C4-2B (cell line): ENCODE results near the gene HLF.
"Not testable (repeated sequence)": the region's sequence is repeated elsewhere in the genome, so short reads cannot be mapped to it uniquely, and the experiment has no call there.

Experiments
- H3K27ac ChIP-seq: fragments of 450-650 bp; 2 replicates; pipeline ENCODE4 v1.5.1; 2017
- ZFX ChIP-seq: fragments of 450-650 bp; IDR thresholded peaks from 2 replicates; pipeline ENCODE4 v1.6.1; 2017
- TF ChIP-seq, protein P1 (sequence below): fragments of 450-650 bp; conservative IDR thresholded peaks from 2 replicates; pipeline ENCODE4 v1.5.1; 2017; ENCODE audit warnings: mild to moderate bottlenecking

HLF gene

DNA sequence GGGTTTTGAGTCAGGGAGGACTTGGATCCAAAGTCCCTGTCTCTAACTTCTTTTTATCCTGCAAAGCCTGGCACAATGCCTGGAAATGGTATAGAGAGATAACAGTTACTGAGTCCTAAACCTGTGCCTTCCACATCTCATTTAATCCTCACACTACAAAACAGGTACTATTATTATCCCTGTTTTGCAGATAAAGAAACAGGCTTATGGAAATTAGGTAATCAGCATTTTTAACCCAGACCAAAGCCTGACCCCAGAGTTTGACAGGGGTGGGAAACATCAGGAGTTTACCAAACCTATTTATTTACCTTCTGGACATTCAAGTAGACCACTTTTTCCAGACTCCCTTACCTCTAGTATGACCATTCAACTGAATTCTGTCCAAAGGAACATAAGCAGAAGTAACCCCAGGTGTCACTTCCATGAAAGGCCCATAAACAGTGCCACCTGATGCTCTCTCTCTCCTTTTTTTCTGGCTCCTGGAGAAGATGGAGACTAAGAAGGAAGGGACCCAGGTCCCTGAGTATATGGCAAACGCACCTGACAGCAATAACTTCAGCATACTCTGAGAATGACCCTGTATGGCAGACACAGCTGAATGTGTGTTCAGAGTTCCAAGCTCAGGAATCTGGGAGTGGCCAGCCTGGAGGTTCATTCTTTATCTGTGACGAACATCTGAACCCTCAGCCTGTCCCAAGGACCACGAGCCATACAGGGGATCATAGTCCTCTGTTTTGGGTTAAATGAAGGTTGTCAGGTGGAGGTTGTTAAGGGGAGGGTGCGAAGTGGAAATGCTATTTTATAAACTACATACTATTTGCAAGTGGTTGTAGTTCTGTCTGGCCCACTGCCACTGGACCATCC is 62.7 kb downstream of the HLF start:
- TF ChIP-seq, protein P1, sequence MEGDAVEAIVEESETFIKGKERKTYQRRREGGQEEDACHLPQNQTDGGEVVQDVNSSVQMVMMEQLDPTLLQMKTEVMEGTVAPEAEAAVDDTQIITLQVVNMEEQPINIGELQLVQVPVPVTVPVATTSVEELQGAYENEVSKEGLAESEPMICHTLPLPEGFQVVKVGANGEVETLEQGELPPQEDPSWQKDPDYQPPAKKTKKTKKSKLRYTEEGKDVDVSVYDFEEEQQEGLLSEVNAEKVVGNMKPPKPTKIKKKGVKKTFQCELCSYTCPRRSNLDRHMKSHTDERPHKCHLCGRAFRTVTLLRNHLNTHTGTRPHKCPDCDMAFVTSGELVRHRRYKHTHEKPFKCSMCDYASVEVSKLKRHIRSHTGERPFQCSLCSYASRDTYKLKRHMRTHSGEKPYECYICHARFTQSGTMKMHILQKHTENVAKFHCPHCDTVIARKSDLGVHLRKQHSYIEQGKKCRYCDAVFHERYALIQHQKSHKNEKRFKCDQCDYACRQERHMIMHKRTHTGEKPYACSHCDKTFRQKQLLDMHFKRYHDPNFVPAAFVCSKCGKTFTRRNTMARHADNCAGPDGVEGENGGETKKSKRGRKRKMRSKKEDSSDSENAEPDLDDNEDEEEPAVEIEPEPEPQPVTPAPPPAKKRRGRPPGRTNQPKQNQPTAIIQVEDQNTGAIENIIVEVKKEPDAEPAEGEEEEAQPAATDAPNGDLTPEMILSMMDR = no peak
- no peak for TF ChIP-seq ZFX
- no peak overlapping the region for H3K27ac ChIP-seq

DNA sequence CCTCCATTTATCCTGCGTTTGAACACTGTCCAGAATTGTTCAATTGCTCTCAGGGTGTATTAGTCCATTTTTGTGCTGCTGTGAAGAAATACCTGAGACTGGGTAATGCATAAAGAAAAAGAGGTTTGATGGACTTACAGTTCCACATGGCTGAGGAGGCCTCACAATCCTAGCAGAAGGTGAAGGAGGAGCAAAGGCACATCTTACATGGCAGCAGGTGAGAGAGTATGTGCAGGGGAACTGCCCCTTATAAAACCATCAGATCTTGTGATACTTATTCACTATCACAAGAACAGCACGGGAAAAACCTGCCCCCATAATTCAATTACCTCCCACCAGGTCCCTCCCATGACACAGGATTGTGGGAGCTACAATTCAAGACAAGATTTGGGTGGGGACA is 63.8 kb downstream of the HLF start:
- not testable (repeated sequence) for H3K27ac ChIP-seq

DNA sequence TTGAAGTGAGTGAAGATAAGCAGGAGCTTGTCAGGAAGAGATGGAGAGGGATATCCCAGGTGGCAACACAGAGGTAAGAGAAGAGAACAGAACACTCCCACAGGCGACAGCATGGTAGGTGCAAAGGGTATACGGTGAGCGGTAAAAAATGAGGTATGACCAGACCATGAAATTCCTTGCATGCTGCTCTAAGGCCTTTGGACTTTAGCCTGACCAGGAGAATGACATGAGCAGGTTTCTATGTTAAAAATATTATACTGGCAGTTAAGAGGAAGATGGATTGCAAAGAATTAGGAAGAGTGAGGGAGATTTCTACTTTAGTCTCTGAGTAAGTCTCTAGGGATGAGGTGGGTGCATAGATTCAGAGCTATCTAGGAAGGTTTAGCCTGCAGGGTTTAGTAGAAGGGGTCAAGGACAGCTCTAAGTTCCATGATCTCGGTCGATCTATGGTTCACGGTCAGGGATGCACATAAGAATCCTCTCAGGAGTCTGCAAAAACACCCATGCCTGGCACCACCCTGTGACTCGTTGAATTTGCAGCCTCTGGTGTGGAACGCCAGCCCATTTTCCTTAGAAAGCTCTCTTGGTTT is 65.7 kb downstream of the HLF start:
- H3K27ac ChIP-seq = no peak overlapping the region
- TF ChIP-seq, protein P1 = no peak
- no peak for TF ChIP-seq ZFX

DNA sequence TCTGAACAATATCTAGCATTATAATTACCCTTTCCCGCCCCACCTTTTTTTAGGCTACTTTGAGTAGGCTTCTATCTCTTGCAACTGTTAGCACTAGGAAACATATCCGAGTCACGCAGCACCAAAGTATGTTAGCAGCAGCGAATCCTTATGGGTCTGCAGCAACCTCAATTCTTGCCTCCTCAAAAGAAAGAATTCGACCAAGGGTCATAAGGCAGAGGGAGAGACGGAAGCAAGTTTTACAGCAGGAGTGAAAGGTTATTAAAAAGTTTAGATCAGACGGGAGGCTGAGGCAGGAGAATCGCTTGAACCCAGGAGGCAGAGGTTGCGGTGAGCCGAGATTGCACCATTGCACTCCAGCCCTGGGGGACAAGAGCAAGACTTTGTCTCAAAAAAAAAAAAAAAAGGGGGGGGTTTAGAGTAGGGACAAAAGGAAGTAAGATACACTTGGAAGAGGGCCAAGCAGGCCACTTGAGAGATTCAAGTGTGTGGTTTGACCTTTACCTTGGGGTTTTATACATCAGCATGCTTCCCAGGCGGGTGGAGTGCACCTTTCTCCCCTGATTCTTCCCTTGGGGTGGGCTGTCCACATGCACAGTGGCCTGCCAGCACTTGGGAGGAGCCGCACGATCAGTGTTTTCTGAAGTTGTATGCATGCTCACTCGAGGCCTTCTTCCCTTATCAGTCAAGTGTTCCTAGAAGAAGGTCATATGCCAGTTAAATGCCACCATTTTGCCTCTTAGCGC is 67.7 kb downstream of the HLF start:
- no peak overlapping the region for H3K27ac ChIP-seq
- TF ChIP-seq, protein P1 = no peak
- no peak for TF ChIP-seq ZFX

DNA sequence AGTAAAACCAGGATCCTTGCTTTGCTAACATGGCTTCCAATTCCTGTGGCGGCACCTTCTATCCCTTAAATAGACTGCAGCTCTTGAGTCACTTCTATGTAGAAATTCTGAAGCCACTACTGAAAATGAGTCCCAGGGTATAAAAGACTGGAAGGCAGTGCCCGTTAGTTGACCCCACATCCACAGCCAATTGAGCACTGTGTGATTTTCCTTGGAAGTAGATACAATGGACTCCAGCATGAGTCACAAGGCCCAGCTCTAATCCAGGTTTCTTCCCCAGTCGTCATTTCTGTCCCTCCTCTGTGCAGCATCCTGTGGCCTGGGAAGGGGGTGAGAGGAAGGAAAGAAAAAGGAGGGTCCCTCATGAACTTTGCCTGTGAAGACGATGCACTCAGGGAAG is 69.5 kb downstream of the HLF start:
- TF ChIP-seq, protein P1 = no peak
- no peak for TF ChIP-seq ZFX
- H3K27ac ChIP-seq = no peak overlapping the region

DNA sequence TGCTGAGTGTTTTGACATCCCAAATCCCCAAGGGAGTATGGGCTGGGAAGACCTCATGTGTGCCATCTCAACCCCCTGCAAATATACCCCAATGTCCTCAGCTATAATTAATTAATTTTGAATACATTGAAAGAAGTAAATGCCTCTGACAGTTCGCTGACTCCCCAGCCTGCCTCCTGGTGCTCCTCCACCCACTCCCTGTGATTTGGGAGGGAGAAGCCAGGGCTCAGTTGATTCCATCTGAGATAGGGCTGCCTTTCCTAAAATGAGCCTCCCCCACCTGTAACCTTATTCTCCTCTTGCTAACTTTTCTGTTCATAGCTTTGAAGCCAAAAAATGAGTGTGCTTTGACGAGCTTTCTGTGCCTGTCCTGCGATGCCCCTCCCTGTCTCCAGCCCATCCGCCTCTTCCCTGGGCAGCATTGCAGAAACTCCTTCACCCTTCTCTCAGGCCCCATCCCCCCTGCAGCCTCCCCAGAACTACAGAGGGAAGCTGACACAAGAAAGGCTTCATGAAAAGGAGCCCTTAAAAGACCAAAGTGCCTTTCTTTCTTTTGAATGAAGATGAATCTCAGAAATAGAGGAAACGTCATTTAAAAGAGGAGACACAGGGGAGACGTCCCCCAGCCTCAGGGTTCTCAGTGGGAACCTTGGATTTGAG is 70.3 kb downstream of the HLF start:
- TF ChIP-seq, protein P1 = no peak
- no peak for TF ChIP-seq ZFX
- H3K27ac ChIP-seq = no peak overlapping the region

DNA sequence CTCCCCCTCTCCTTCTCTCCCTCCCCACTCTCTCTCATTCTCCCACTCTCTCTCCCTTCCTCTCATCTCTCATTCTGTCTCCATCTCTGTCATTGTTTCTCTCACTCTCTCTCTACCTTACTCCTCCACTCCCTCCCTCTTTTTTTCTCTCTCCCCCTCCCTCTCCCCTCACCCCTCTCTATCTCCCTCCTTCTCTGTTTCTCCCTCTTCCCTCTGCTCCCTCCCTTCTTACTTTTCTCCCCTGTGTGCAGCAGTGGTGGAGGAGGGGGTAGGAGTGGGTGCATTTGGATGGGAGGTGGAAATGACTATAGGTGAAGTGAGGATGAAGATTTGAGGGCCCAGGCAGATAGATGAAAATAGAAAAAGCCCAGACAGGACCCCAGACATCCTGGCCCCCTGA is 70.9 kb downstream of the HLF start:
- H3K27ac ChIP-seq = no peak overlapping the region
- TF ChIP-seq ZFX = no peak
- TF ChIP-seq, protein P1 = no peak
